Trophoblast cell (in vitro differentiated cells and primary cell): ENCODE data around the gene KANSL1L.
A peak's percentile ranks its signal among the peaks of the same experiment; 100 is the strongest.

Experiments used
- DNase-seq, 2 donors: peaks; one replicate each; pipeline ENCODE4 v3.0.0-alpha.2; 2016
- H2AFZ ChIP-seq: 2 replicates; pipeline ENCODE4 v1.6.1; 2013; ENCODE audit warnings: low read length, moderate library complexity, mild to moderate bottlenecking; ENCODE audit not compliant: insufficient read depth, poor library complexity
- H2AK5ac ChIP-seq: 2 replicates; pipeline ENCODE4 v1.6.1; 2013; ENCODE audit warnings: mild to moderate bottlenecking, low read length
- H2BK120ac ChIP-seq: 2 replicates; pipeline ENCODE4 v1.6.1; 2013; ENCODE audit warnings: low read length, mild to moderate bottlenecking, moderate library complexity; ENCODE audit not compliant: insufficient read depth, poor library complexity
- H2BK12ac ChIP-seq: 2 replicates; pipeline ENCODE4 v1.6.1; 2013; ENCODE audit warnings: mild to moderate bottlenecking, low read length, moderate library complexity
- H2BK5ac ChIP-seq: 2 replicates; pipeline ENCODE4 v1.6.1; 2013; ENCODE audit warnings: low read length, low read depth, moderate library complexity, mild to moderate bottlenecking; ENCODE audit not compliant: poor library complexity
- H3K14ac ChIP-seq: 2 replicates; pipeline ENCODE4 v1.6.1; 2013; ENCODE audit warnings: mild to moderate bottlenecking, low read length
- H3K18ac ChIP-seq: 2 replicates; pipeline ENCODE4 v1.6.1; 2013; ENCODE audit warnings: mild to moderate bottlenecking, low read length
- H3K23ac ChIP-seq: 2 replicates; pipeline ENCODE4 v1.6.1; 2013; ENCODE audit warnings: low read length
- H3K27ac ChIP-seq: 2 replicates; pipeline ENCODE4 v1.5.1; 2013; ENCODE audit warnings: low read depth, mild to moderate bottlenecking, inconsistent platforms, low read length, moderate library complexity
- H3K27me3 ChIP-seq: 2 replicates; pipeline ENCODE4 v1.6.1; 2013; ENCODE audit warnings: inconsistent platforms, mild to moderate bottlenecking, low read length, moderate library complexity; ENCODE audit not compliant: insufficient read depth
- H3K36me3 ChIP-seq, 2 experiments: 1 replicate in 1 of 2; 2 replicates in 1 of 2; pipeline ENCODE4 v1.6.1; 2013; ENCODE audit warnings: low read length in 2 of 2, mild to moderate bottlenecking in 2 of 2, moderate library complexity in 1 of 2; ENCODE audit not compliant: insufficient read depth in 2 of 2, control insufficient read depth in 1 of 2
- H3K4ac ChIP-seq: 2 replicates; pipeline ENCODE4 v1.6.1; 2013; ENCODE audit warnings: low read depth, mild to moderate bottlenecking, low read length, moderate library complexity
- H3K4me1 ChIP-seq, 2 experiments: 1 replicate in 1 of 2; 2 replicates in 1 of 2; pipeline ENCODE4 v1.6.1; 2013; ENCODE audit warnings: low read length in 2 of 2, mild to moderate bottlenecking in 2 of 2, moderate library complexity in 1 of 2; ENCODE audit not compliant: insufficient read depth in 2 of 2, control insufficient read depth in 1 of 2
- H3K4me2 ChIP-seq: 2 replicates; pipeline ENCODE4 v1.6.1; 2013; ENCODE audit warnings: inconsistent platforms, mild to moderate bottlenecking, low read length, moderate library complexity
- H3K4me3 ChIP-seq: 2 replicates; pipeline ENCODE4 v1.5.1; 2013; ENCODE audit warnings: mild to moderate bottlenecking, low read depth, low read length, inconsistent platforms
- H3K79me1 ChIP-seq: one replicate; pipeline ENCODE4 v1.6.1; 2013; ENCODE audit warnings: low read length
- H3K79me2 ChIP-seq: 2 replicates; pipeline ENCODE4 v1.6.1; 2013; ENCODE audit warnings: low read length, mild to moderate bottlenecking; ENCODE audit not compliant: control insufficient read depth, insufficient read depth, poor library complexity
- H3K9ac ChIP-seq: 2 replicates; pipeline ENCODE4 v1.6.1; 2013; ENCODE audit warnings: mild to moderate bottlenecking, low read length
- H3K9me3 ChIP-seq: 2 replicates; pipeline ENCODE4 v1.6.1; 2013; ENCODE audit warnings: low read depth, mild to moderate bottlenecking, control low read depth, inconsistent platforms, low read length; ENCODE audit not compliant: insufficient read depth
- H4K12ac ChIP-seq: 2 replicates; pipeline ENCODE4 v1.6.1; 2013; ENCODE audit warnings: low read depth, mild to moderate bottlenecking, low read length, moderate library complexity
- H4K8ac ChIP-seq: 2 replicates; pipeline ENCODE4 v1.6.1; 2013; ENCODE audit warnings: low read depth, mild to moderate bottlenecking, low read length, moderate library complexity
- H4K91ac ChIP-seq: one replicate; pipeline ENCODE4 v1.6.1; 2013; ENCODE audit warnings: low read depth, mild to moderate bottlenecking, low read length, moderate library complexity
- WGBS: extraction: QIAGEN DNeasy Blood & Tissue Kit; methylation state at CpG from one replicate; pipeline ENCODE4 v1.1.7; 2013; ENCODE audit warnings: missing lambda C conversion rate; ENCODE audit not compliant: insufficient read length, insufficient coverage; ENCODE audit errors: extremely low coverage; 5-methylcytosine and 5-hydroxymethylcytosine counted together

The KANSL1L gene

GRCh38 chr2:210198326-210198725, 27.1 kb upstream of the KANSL1L start:
- peaks cover 4 to 8% of the 10 kb centered on the region in 2 experiments for H3K36me3 ChIP-seq
- no peak overlapping the region for H4K91ac ChIP-seq
- no peaks in the 10 kb centered on the region for H3K9me3 ChIP-seq
- H3K79me1 ChIP-seq, result no peaks in the 10 kb centered on the region
- no peak overlapping the region for H2AK5ac ChIP-seq
- no peaks in the 10 kb centered on the region for H3K27me3 ChIP-seq
- H3K4ac ChIP-seq, result no peak overlapping the region
- no peak overlapping the region for H2BK12ac ChIP-seq
- no peak for DNase-seq
- H2BK5ac ChIP-seq, result no peak overlapping the region
- no peak overlapping the region for H4K12ac ChIP-seq
- H3K23ac ChIP-seq, result no peak overlapping the region
- H3K4me3 ChIP-seq, result no peak overlapping the region
- no peak overlapping the region for H2AFZ ChIP-seq
- H4K8ac ChIP-seq, result no peak overlapping the region
- WGBS, result no CpG with 5 or more reads among the region's 1 CpG
- no peaks in the 10 kb centered on the region for H3K4me1 ChIP-seq
- no peak overlapping the region for H3K18ac ChIP-seq
- H2BK120ac ChIP-seq, result no peak overlapping the region
- no peak overlapping the region for H3K4me2 ChIP-seq
- no peak overlapping the region for H3K27ac ChIP-seq
- no peak overlapping the region for H3K14ac ChIP-seq
- H3K9ac ChIP-seq, result no peak overlapping the region
- H3K79me2 ChIP-seq, result no peaks in the 10 kb centered on the region

- Histone ChIP-seq H3K9me3 (no peaks in the 10 kb centered on the region), H2AFZ (no peak overlapping the region), H4K8ac (no peak overlapping the region), H3K4me2 (no peak overlapping the region), H2BK12ac (no peak overlapping the region), H4K12ac (no peak overlapping the region), H4K91ac (no peak overlapping the region), H3K9ac (no peak overlapping the region), H2BK120ac (no peak overlapping the region), H3K79me1 (no peaks in the 10 kb centered on the region), H3K4me1 (no peaks in the 10 kb centered on the region), H3K27me3 (no peaks in the 10 kb centered on the region), H3K23ac (no peak overlapping the region), H3K4ac (no peak overlapping the region), H2AK5ac (no peak overlapping the region), H3K4me3 (no peak overlapping the region), H3K14ac (no peak overlapping the region), H3K79me2 (no peaks in the 10 kb centered on the region), H2BK5ac (no peak overlapping the region), H3K18ac (no peak overlapping the region), H3K27ac (no peak overlapping the region), H3K36me3 (peaks cover 4 to 7% of the 10 kb centered on the region in 2 experiments)
- no CpG with 5 or more reads among the region's 2 CpGs for WGBS
- DNase-seq, result no peak
Measured at GRCh38 chr2:210197720-210198119, 26.5 kb upstream of the KANSL1L start.

- H3K4ac ChIP-seq, result no peak overlapping the region
- no peak overlapping the region for H2BK12ac ChIP-seq
- no peak overlapping the region for H3K27ac ChIP-seq
- H4K12ac ChIP-seq, result no peak overlapping the region
- no peaks in the 10 kb centered on the region for H3K4me1 ChIP-seq
- no peak overlapping the region for H3K4me3 ChIP-seq
- H3K36me3 ChIP-seq, result peaks cover 3 to 7% of the 10 kb centered on the region in 2 experiments
- H2BK120ac ChIP-seq, result no peak overlapping the region
- no peaks in the 10 kb centered on the region for H3K79me1 ChIP-seq
- H2AK5ac ChIP-seq, result no peak overlapping the region
- H4K8ac ChIP-seq, result no peak overlapping the region
- H3K14ac ChIP-seq, result no peak overlapping the region
- no peaks in the 10 kb centered on the region for H3K27me3 ChIP-seq
- no peaks in the 10 kb centered on the region for H3K9me3 ChIP-seq
- no peak overlapping the region for H2AFZ ChIP-seq
- H3K18ac ChIP-seq, result no peak overlapping the region
- no peak overlapping the region for H3K4me2 ChIP-seq
- H3K23ac ChIP-seq, result no peak overlapping the region
- no CpG with 5 or more reads among the region's 8 CpGs for WGBS
- H4K91ac ChIP-seq, result no peak overlapping the region
- H2BK5ac ChIP-seq, result no peak overlapping the region
- peak; percentile 7 to 73 for DNase-seq
- no peak overlapping the region for H3K9ac ChIP-seq
- no peaks in the 10 kb centered on the region for H3K79me2 ChIP-seq
Measured at GRCh38 chr2:210195101-210195852, 24.1 kb upstream of the KANSL1L start.

GRCh38 chr2:210190345-210190744, 19.1 kb upstream of the KANSL1L start:
- Histone ChIP-seq H3K23ac (no peak overlapping the region), H3K27ac (no peak overlapping the region), H3K9ac (no peak overlapping the region), H3K36me3 (peaks cover 6 to 9% of the 10 kb centered on the region in 2 experiments), H2AFZ (no peak overlapping the region), H3K4me3 (no peak overlapping the region), H3K14ac (no peak overlapping the region), H3K4me1 (no peaks in the 10 kb centered on the region), H3K18ac (no peak overlapping the region), H2BK120ac (no peak overlapping the region), H3K27me3 (no peaks in the 10 kb centered on the region), H2BK5ac (no peak overlapping the region), H2AK5ac (no peak overlapping the region), H3K79me2 (no peaks in the 10 kb centered on the region), H4K8ac (no peak overlapping the region), H3K9me3 (no peaks in the 10 kb centered on the region), H2BK12ac (no peak overlapping the region), H3K79me1 (no peaks in the 10 kb centered on the region), H4K12ac (no peak overlapping the region), H3K4ac (no peak overlapping the region), H4K91ac (no peak overlapping the region), H3K4me2 (no peak overlapping the region)
- no peak for DNase-seq
- WGBS, result no CpG with 5 or more reads among the region's 4 CpGs
